ENCODE data around the gene CD247.

DNA sequence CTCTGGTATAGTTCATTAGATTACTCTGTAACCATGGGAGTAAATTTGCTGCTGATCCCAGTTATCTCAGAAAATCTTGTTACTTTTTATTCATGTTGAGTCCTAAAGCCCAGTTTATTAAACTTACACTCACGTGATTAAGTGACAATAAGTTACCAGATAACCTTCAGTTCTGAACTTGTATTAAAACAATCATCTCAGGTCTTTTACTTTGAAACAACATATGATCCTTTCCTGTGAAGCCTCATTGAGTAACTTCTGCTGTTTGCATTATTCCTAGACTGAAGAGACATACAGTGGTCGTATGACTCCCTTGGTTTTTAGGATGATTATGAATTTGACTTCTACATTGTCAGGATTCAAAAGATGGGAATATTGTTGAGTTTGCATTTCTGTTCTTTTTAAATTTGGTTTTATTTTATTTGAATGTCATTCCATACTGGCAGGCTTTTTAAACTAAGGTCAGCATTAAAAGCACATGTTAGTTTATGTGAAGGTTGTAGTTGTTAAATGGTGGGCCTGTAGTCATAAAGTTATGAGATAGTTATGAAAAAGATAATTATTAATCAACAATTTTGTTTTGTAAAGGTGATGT, 117.9 kb downstream of the CD247 start:
- TF ChIP-seq, protein P1, sequence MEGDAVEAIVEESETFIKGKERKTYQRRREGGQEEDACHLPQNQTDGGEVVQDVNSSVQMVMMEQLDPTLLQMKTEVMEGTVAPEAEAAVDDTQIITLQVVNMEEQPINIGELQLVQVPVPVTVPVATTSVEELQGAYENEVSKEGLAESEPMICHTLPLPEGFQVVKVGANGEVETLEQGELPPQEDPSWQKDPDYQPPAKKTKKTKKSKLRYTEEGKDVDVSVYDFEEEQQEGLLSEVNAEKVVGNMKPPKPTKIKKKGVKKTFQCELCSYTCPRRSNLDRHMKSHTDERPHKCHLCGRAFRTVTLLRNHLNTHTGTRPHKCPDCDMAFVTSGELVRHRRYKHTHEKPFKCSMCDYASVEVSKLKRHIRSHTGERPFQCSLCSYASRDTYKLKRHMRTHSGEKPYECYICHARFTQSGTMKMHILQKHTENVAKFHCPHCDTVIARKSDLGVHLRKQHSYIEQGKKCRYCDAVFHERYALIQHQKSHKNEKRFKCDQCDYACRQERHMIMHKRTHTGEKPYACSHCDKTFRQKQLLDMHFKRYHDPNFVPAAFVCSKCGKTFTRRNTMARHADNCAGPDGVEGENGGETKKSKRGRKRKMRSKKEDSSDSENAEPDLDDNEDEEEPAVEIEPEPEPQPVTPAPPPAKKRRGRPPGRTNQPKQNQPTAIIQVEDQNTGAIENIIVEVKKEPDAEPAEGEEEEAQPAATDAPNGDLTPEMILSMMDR (IDR thresholded peaks at IDR 0.05): no peak
- TF ChIP-seq POLR2AphosphoS5 (IDR thresholded peaks at IDR 0.05) (no peak), POLR2A (IDR thresholded peaks at IDR 0.05) (no peak)

Measured in prostate gland (tissue), 2 donors.